IPS-NIHi7 (cell line): ENCODE data around the gene SEMA3D.

Source experiments
- DNase-seq: peaks from one replicate; pipeline ENCODE4 v3.0.0; 2012; ENCODE audit warnings: mixed read lengths; ENCODE audit errors: extremely low spot score

SEMA3D gene

DNA sequence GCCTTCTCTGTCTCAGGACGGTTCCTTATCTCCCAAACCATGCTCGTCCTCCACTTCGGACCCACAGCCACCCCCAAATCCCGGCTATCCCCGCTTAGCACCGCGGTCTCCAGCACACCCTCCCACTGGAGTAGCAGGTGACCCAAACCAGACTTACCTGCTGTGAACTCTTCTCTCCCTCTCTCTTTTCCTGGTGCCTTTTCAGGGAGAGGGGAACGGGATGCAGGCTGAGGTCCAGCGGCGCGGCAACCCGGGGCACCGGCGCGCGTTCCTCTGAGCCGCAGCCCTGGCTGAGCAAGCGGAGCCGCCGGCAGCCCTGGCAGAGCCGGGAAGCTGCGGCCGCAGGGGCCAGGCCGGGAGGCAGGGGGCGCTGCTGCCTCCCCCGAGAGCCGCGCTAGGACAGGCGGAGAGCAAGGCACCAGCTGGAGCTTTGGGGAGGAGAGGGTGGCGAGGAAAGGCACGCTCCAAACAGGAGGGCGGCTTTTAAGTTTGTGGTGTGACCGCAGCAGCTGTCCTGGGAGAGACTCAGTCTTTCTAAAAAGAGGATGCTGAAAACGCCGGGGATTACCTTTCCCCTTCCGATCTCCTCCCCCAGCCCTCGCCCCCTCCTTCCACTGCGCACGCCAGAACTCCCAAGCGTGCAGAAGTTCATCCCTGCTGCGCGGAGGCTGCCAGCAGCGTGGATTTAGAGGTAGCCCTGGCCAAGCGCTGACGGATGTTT, at the start of gene SEMA3D:
Gene SEMA3D, minus strand, starts transcription at position 536 of the 721 bp plus-strand sequence. CDS start 65,165 bp downstream, outside the sequence.
- peak; percentile 90 for DNase-seq

DNA sequence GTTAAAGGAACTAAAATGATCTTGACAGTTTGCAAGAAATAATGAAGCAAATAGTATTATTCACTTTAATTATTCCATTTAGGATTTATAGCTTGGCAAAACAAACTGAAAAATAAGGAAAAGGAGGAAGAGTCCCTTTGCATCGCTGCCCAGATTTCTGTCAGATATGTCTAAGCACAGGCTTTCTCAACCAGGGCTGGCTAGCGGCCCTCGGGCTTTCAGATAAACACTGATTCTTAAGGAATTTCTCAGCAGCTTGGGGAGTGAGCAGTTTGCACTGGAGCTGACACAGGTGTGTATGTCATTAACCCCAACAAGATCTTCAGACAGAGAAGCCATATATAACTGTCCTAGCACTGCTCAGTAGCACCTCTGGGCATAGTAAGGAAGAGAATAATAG, 47.9 kb upstream of the SEMA3D start:
- no peak for DNase-seq

DNA sequence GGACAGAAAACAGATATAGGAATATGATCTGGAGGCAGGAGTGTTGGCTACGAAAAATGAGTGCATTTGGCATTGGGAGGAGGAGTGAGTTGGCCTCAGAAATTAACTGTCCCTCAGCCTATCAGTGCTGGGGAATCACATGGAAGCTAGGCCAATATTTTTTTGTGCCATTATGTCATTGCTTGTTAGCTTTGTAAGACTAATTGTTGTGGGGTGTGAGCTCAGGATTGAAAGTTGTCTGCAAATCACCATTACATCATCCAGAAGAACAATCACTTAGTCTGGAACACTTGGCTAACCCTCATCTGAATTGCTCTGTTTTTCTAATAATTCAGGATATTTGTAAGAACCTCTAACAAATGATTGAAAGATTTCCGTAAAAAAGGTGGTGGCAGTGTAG, 45.2 kb upstream of the SEMA3D start:
- DNase-seq = no peak

DNA sequence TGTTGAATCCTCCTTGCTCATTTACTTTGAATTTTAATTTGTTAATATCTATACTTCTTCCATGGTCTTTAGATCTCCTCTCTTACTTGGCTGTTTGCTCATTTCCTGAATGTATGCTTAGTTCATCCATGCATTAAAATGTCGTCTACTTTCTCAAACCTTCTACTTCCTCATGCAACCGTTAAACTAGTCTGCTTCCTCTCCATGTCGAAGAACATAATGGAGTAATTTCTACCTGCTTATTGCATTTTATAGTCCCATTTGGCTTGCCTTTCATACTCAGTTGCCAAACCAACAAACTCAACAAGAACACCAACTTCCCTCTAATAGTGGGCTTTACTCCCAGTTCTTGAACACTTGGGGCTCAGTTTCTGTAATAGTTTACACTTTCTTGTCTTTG, 43.8 kb upstream of the SEMA3D start:
- no peak for DNase-seq

DNA sequence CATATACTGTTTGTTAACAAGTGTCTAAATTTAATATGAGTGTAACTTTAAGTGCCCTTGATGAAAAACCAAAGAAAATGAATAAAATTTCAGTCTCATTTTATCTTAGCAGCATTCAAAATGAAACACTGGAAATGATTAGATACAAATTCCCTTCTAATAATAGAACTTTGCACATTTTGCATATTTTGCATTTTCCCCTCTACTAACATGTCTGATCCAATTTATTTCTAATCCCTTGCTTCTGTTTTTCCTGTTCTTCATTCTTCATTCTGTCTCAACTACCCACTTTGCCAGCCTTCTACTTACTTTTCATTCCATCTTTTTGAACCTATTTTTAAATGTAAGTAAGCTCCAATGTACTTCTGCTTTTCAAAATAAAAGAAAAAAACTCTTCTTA, 42.7 kb upstream of the SEMA3D start:
- DNase-seq = no peak

DNA sequence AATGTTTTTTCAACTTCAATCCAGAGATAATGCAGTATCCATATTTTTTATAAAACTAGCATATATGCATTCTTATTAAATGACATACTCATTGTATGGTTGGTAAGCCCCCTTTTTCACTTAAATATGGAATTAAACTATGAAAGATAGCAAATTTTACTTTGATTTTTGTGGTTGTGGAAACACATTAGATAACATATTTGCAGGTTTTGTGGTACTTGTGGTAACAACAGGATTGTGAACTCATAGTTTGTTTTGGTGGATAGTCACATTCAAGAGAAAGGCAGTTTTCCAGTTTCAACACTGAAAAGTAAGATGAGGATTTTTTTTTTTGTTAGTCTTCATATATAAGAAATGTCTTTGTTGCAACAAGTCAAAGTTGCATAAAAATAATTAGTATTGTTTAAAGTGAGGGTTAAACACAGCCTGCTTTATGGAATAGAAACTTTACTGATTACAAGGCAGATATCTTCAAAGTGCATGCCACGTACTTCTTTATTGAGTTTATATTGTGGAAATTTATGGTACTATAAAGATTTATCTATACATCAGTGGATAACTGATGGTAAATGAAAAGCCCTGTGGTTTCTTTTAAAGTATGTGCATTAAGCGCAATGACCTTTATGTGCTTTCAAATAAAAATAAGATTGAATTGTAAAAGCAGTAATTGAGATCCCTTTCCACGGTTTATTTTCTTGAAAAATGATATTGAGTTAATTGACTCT, 39.7 kb upstream of the SEMA3D start:
- DNase-seq = no peak

DNA sequence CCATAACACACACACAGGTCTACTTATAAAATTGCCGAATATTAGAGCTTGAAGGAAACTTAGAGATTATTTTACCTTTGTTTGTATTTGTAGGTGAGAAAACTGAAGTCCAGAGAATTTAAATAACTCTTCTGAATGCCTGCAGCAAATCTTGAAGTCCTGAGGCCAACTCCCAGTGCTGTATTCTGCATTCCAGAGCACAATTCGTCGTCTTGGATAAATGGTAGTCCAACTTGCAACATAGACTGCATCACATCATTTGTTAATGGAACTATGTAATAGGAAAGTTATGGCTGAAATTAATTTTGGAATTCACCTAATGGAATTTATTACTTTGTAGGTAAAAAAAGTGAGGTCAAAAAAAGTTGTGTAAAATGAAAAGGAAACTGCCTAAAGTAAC, 37.3 kb upstream of the SEMA3D start:
- no peak for DNase-seq

DNA sequence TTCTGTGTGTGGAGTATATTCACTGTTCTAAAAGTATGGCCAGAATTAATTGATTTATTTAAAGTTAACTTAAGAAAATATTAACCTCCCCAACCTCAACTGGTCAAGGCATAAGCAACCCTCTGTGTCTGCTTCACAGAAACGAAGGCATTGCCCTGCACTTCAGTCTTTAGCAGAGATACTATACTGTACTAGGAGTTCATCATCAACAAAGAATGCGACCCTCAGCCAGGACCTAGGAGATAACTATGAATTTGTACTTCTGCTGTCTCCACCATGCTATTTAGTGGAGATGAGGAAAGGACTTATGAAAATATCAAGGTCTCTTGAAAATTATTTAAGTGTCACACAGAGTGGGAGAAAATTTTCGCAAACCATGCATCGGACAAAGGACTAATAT, 35.7 kb upstream of the SEMA3D start:
- no peak for DNase-seq

DNA sequence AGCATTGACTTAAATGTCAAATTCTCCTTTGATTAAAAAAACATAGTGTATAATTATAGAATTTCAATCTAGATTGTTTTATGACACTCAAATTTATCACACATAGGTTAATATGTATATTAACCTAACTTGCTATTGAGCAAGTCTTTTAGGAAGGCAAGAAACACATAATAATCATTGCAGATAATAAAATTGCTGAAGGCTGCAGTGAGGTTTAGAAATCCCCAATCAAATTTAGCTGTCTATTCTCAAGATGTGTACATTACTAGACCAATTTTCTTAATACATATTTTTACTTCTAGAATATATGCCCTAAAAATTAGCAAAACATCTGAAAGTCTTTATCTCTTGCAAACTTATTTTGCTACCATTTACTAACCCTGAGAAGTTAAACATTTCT, 34.9 kb upstream of the SEMA3D start:
- no peak for DNase-seq

DNA sequence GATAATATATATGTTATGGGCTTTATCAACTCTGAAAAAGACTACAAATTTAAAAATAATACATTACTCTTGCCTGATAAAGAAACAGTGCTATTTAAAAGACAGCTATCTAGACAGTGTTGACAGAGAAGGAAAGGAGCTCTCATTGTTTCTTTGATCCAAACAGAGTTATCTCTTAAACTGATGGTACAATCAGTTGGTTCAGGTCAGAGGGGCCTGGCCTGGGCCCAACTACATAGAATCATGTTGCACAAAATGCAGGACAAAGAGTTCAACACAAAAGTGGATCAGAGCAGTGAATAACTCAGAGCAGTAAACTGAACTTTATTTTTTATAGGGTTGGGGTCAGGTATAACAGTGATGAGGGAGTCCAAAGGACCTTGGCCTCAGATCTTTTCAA, 33.8 kb upstream of the SEMA3D start:
- DNase-seq = no peak

DNA sequence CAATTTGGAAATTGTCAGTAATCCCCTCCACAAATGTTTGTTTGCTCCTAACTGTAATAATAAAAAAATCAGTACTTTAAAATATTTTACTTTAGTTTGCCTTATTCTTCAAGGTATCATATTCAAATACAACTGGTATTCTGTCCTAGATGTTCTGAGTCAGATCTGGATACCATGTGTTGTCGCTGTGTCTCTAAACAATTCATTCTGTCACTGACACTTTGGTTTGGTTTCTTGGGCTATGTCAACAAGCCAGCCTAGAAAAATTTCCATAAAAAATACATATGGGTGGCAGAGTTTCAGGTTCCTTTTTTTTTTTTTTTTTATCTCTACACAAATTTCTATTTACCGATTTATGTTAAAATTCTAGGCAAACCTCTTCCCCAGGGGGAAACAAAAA, 33.2 kb upstream of the SEMA3D start:
- no peak for DNase-seq

DNA sequence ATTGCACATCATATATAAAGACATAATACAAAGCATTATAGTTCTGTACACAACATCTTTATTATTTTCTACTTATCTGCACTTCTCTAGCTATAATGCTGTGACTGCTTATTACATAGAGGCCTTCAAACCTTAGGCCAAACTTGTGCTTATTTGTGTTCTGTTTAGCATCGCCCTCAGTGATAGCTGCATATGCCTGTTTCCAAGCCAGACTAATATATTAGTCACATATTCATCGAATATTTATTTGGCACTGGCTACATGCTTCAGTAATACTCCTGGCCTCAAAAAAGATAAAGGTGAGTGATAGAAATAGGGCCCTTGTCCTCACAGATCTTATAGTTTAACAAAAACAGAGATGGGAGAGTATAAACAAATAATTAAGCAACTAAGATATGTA, 30.2 kb upstream of the SEMA3D start:
- no peak for DNase-seq

DNA sequence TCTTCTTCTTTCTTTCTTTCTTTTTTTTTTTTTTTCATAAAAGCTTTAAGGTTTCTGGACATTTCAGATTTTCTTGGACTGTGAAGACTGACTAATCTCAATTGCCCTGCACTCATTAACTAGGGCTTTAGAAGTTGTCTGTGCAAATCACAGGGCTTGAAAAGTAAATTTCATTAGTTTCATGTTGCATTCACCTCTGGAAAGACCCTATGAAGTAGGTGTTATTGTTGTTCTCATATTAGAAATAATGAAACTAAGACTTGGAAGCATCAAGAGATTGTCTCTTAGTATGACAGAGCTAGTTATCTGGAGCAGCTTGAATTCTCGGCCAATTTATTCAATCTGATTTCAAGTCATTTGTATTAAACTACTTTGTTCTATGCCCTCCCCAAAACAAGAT, 28.2 kb upstream of the SEMA3D start:
- no peak for DNase-seq

DNA sequence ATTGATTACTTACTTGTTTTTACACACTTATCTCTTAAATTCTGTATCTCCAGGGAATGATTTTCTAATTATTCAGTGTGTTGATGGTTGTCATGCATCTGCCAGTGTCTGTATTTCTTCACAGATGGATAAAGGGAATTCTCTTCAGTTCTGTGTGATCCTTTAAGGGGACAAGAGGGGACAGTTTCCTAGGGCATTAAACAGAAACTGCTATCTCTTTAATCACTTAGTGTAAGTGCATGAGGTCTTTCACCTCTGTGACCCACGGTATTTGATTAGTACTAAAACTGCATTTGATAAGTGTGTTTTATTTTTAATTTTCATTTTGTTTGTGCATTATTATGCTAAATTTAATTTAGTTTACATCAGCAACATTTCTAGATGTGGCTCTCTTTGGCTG, 26.6 kb upstream of the SEMA3D start:
- DNase-seq = no peak

DNA sequence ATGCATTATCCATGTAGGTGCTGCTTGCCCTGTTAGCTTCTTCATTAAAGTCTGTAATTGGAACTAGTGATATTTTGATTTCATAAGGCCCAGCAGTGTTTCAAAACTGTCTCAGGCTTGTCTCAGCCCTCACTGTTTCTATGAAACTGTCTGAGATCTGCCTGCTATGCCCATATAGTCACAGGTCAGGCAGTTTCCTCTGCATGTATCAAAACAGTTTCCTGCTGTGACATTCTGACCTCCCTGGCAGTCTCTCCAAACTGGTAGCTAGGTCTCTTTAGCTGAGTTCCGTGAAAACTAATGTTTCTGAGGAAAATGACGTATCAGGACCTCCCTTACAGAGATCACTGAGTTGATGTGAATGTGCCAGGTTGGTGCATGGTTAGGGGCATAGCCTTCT, 18.9 kb upstream of the SEMA3D start:
- no peak for DNase-seq

DNA sequence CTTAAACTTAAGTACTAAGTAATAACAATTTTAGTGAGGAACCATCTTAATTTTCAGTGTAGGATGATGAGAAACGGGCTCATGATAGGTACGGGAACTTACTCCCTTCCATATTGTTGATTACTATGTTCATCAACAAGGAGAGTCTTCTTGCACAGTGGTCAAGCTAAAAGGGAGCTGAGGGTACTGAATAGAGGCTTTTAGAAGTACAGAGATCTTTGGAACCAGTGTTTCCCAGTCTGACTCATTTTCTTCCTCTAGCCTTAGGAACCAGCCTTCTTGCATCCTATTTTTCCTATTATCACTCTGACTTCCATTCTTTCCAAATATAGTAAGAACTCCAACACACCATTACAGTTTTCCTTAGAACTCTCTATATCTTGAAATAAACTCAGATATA, 17.6 kb upstream of the SEMA3D start:
- DNase-seq = no peak

DNA sequence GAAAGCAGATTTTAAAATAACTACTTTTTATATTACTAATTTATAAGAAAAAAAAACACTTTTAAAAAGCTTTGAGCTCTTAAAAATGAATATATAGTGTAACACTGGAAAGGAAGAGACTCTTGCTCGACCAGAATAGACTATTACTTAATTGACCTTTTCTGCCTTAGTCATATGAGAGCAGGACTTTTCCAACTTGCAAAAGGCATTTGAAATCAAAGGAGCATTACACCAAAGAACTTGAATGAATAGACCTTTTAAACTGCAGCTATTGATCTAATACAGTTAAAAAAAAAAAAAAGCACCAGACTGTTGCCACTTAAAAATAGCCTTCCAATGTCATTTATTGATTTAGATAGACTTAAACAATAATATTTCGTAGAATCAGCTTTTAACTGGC, 17.2 kb upstream of the SEMA3D start:
- DNase-seq = no peak

DNA sequence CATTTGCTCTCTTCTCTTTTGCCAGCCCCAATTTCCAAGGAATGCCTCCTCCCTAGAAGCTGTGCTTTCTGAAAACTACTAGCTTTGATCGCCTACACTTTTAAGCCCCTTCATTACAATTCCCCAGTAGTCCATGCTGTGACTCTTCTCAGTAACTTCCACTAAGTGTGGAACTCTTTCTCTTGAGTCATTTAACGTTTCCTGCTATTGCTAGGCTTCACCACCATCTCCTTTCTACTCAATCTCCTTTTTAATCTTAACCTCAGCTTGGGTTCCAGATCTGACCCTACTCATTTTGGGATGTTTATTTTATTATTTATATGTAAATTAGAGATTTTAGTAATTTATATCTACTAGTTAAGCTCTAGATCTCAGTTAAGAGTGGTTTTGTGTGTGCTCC, 14.4 kb upstream of the SEMA3D start:
- no peak for DNase-seq

DNA sequence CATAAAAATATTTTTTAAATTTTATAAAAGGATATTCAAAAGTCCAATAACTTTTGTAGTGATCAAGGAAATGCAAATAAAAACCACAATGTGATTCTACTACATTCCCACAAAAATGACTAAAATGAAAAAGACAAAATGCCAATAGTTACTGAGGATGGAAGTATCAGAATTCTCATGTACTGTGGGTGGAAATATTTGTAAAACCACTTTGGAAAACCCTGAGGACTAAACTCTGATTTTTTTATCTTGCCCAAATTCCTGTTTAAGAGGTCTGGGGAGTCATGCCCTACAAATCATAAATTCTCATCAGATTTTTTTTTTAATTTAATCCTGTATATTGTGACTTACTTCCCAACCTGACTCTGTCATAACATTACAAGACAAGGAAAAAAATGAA, 9.8 kb upstream of the SEMA3D start:
- no peak for DNase-seq

DNA sequence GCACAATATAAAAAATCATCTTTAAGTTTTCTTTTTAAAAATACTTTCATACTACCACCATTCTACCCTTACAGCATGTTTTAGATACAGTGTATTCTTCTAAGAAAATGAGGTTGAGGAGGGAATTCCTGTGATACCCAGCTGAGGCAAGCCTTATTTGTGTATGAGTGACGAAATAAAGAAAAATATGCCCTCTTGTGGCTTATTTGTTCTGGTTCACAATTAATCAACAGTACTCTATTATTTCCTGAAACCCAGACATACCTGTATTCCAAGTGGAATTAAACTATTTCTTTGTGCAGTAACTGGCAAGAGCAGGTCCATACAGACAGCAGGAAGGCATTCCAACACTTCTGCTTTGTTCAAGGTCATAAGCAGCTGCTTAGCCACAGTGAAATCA, 4.5 kb upstream of the SEMA3D start:
- DNase-seq = peak; percentile 9

DNA sequence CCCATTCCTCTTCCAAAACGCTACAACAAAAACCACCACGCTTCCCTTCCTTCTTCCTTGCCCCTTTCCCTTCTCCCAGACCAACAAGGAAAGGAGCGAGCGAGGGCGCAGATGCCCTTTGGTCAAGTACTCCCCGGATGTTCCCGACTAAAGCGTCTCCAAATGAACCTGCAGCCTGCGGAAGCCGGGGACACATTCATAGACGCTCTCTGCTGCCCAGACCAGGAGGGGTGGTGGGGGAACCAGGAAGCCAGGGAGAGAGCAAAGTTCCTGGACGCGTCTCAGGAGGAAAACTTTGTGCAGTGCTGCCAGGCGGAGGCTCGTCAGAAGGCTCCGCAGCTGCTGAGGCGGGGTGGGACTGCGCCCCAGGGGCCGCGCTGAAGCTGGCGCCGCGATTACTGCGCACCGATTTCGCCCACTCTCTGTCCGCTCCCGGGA, 754 bp downstream of the SEMA3D start:
- peak; percentile 27 for DNase-seq

DNA sequence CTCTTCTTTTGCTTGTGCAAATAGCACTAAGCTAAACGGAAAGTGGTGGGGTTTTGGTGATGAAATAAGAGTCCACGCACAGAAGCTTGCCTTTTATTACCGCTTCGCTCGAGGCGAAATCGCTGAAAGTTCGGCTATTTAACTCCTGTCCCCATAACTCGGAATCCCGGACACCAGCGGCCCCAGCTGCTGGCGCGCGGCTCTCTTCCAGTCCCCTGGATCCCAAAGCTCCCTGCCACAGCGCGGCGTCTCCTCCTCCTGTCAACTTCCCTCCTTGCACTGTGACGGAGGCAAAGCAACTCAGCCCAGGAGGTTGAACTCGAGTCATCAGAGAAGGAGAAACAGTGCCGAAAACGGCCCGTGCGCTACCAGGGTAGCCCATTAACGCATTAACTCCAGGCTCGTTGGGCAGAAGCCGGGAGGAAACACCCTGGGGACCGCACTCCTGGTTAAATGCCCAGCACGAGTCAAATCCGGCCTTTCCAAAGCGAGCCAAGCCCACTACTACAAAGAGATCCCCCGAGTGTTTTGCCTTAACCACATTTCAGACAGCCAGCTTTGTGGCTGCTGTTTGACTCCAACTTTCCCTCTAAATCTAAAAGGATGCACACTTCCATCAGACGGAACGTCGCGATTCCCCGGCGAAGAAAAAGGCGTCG, 1.3 kb downstream of the SEMA3D start:
- DNase-seq = peak; percentile 63
